ENCODE measurements around the gene GOLGA3. TPM values are rescaled to one million over a fixed set of nuclear protein-coding genes. Genes with fewer than 3 reads are reported as not detected.
"Not testable (repeated sequence)": the region's sequence is repeated elsewhere in the genome, so short reads cannot be mapped to it uniquely, and the experiment has no call there.

The GOLGA3 gene
- total RNA-seq, 1 experiment from 2014 or later = 14.9 TPM

DNA sequence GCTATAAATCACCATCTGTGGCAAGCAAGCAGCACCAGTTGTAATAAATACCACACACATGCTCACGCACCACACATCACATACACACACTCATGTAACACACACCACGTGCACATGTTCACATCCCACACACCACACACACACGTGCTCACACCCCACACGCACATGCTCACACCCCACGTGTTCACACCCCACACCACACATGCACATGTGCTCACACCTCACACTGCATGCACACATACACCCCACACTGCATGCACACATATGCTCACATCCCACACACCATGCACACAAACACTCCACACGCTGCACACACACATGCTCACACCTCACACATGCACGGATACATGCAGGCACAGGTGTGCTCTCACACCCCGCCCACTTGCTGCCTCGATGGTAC is 44.1 kb downstream of the GOLGA3 start:
- H3K9me2 ChIP-seq (replicated peaks; ENCODE audit: insufficient read depth, low read length) = no peaks in the 10 kb centered on the region
- H3K4me1 ChIP-seq (ENCODE audit: low read length) = no peaks in the 10 kb centered on the region
- no peak overlapping the region for H3K4me3 ChIP-seq (ENCODE audit: low read length)
- no peak for DNase-seq
- H3K9ac ChIP-seq (ENCODE audit: low read length) = no peak overlapping the region
- no peak overlapping the region for H3K4me2 ChIP-seq (ENCODE audit: low read depth, low read length, poor library complexity, severe bottlenecking)
- no peaks in the 10 kb centered on the region for H3K79me2 ChIP-seq (ENCODE audit: low read length)
- peaks cover 13% of the 10 kb centered on the region; the same call in 1 of the 2 replicates for H3K36me3 ChIP-seq (ENCODE audit: insufficient read depth, low read length)
- no peak overlapping the region for H3K27ac ChIP-seq (ENCODE audit: low read length)
- H3K9me3 ChIP-seq (ENCODE audit: low read length) = no peaks in the 10 kb centered on the region
- H3K27me3 ChIP-seq (ENCODE audit: low read length) = no peaks in the 10 kb centered on the region
- H4K20me1 ChIP-seq (ENCODE audit: insufficient read depth, low read depth, low read length) = no peaks in the 10 kb centered on the region
- no peak overlapping the region for H2AFZ ChIP-seq (ENCODE audit: low read length)

DNA sequence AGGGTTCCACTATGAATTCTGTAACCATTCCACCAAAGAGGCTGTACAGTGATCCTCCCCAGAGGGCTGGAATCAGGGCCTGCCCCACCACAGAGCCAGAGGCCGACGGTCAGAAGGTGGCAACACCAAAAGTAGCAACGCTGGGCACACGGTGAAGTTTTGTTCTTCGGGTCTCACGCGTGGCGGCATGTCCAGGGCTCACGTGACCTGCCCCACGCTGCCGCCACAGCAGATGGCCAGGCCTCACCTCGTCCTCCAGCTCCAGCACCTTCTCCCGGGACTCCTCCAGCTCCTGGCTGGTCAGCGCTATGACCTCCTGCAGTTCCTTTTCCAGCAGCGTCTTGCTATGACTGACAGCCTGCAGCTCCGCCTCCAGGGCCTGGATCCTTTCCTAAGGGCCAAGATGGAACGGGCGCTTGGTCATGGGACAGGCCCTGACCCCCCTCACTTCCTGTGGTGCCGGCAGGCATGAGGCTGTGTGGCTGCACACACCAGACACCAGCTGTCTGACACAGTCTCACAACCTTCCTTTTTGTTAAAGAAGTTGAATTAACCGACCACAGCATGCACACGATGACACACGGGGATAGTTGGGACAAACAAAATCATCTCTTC is 44.6 kb downstream of the GOLGA3 start:
- no peaks in the 10 kb centered on the region for H3K9me2 ChIP-seq (replicated peaks; ENCODE audit: insufficient read depth, low read length)
- H3K9me3 ChIP-seq (ENCODE audit: low read length) = no peaks in the 10 kb centered on the region
- no peak overlapping the region for H2AFZ ChIP-seq (ENCODE audit: low read length)
- H3K36me3 ChIP-seq (ENCODE audit: insufficient read depth, low read length) = peaks cover 8% of the 10 kb centered on the region; the same call in 1 of the 2 replicates
- H3K9ac ChIP-seq (ENCODE audit: low read length) = no peak overlapping the region
- H3K27me3 ChIP-seq (ENCODE audit: low read length) = no peaks in the 10 kb centered on the region
- H3K79me2 ChIP-seq (ENCODE audit: low read length) = no peaks in the 10 kb centered on the region
- no peaks in the 10 kb centered on the region for H4K20me1 ChIP-seq (ENCODE audit: insufficient read depth, low read depth, low read length)
- no peak overlapping the region for H3K4me3 ChIP-seq (ENCODE audit: low read length)
- no peak for DNase-seq
- H3K27ac ChIP-seq (ENCODE audit: low read length) = no peak overlapping the region
- no peak overlapping the region for H3K4me2 ChIP-seq (ENCODE audit: low read depth, low read length, poor library complexity, severe bottlenecking)
- H3K4me1 ChIP-seq (ENCODE audit: low read length) = no peaks in the 10 kb centered on the region

DNA sequence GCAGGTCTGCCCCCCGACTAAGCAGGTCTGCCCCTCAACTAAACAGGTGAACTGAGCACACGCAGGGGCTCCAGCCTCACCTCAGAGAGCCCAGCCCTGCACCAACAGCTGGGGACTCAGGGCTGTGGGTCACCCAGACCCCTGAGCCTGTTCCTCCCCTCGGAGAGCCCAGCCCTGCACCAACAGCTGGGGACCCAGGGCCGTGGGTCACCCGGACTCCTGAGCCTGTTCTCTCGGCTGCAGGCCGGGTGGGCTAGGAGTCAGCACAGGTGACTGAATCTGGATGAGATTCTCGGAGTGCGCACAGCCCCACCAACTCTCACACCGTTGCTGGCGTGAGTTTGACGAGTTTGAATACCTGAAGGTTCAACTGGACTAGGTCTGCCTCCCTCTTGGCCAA is 46.7 kb downstream of the GOLGA3 start:
- Histone ChIP-seq H3K9ac (ENCODE audit: low read length) (no peak overlapping the region), H3K36me3 (ENCODE audit: insufficient read depth, low read length) (0 out of 2 replicates have a peak, but pooled peaks cover 6% of the 10 kb centered on the region)

DNA sequence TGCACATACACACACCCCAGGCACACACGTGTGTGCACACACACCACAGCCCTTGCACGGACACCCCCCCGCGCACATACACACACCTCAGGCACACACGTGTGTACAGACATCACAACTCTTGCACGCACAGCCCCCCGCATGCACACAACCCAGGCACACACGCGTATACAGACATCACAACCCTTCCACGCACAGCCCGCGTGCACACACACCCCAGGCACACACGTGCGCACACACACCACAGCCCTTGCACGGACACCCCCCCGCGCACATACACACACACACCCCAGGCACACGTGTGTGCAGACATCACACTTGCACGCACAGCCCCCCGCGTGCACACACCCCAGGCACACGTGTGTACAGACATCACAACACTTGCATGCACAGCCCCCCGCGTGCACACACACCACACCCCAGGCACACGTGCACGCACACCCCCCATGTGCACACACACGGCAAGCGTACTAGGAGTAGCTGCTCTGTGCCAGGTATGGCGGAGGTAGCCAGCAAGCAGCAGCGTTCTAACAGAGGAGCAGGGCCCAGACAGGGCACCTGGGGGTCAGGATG is 48.8 kb downstream of the GOLGA3 start:
- no peaks in the 10 kb centered on the region for H3K27me3 ChIP-seq (ENCODE audit: low read length)
- H3K4me2 ChIP-seq (ENCODE audit: low read depth, low read length, poor library complexity, severe bottlenecking) = no peak overlapping the region
- no peak overlapping the region for H3K27ac ChIP-seq (ENCODE audit: low read length)
- no peak overlapping the region for H3K4me3 ChIP-seq (ENCODE audit: low read length)
- H4K20me1 ChIP-seq (ENCODE audit: insufficient read depth, low read depth, low read length) = no peaks in the 10 kb centered on the region
- peaks cover 14% of the 10 kb centered on the region; the same call in 1 of the 2 replicates for H3K36me3 ChIP-seq (ENCODE audit: insufficient read depth, low read length)
- no peak overlapping the region for H2AFZ ChIP-seq (ENCODE audit: low read length)
- H3K9ac ChIP-seq (ENCODE audit: low read length) = no peak overlapping the region
- no peaks in the 10 kb centered on the region for H3K9me3 ChIP-seq (ENCODE audit: low read length)
- no peaks in the 10 kb centered on the region for H3K4me1 ChIP-seq (ENCODE audit: low read length)
- no peak for DNase-seq
- no peaks in the 10 kb centered on the region for H3K79me2 ChIP-seq (ENCODE audit: low read length)
- H3K9me2 ChIP-seq (replicated peaks; ENCODE audit: insufficient read depth, low read length) = no peaks in the 10 kb centered on the region

More for the DNA sequence above, 46.7 kb downstream of the GOLGA3 start:
- Histone ChIP-seq H3K9me2 (replicated peaks; ENCODE audit: insufficient read depth, low read length) (no peaks in the 10 kb centered on the region), H3K4me3 (ENCODE audit: low read length) (no peak overlapping the region), H4K20me1 (ENCODE audit: insufficient read depth, low read depth, low read length) (no peaks in the 10 kb centered on the region), H3K79me2 (ENCODE audit: low read length) (no peaks in the 10 kb centered on the region), H3K9me3 (ENCODE audit: low read length) (no peaks in the 10 kb centered on the region), H3K4me2 (ENCODE audit: low read depth, low read length, poor library complexity, severe bottlenecking) (no peak overlapping the region), H3K27ac (ENCODE audit: low read length) (no peak overlapping the region), H3K27me3 (ENCODE audit: low read length) (no peaks in the 10 kb centered on the region), H2AFZ (ENCODE audit: low read length) (no peak overlapping the region), H3K4me1 (ENCODE audit: low read length) (no peaks in the 10 kb centered on the region)
- DNase-seq = no peak

DNA sequence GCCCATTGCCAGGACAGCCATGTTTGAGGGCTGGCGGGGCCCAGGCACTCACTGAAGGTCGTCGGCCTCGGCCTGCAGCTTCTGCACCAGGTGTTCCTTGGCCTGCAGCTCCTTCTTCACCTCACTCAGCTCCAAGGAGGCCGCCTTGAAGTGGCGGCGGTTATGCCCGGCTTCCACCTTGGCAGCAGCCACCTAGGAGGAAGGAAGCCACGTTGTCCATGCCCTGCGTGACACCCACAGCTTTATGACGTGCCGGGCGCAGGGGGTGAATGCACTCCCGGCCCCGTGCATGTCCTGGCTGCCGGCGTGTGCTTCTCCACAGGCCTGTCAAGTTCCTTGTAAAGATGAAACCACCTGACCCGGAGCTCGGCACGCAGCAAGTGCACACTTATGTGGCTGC is 51.1 kb downstream of the GOLGA3 start:
- no peak overlapping the region for H3K4me2 ChIP-seq (ENCODE audit: low read depth, low read length, poor library complexity, severe bottlenecking)
- H3K36me3 ChIP-seq (ENCODE audit: insufficient read depth, low read length) = peaks cover 18% of the 10 kb centered on the region
- H3K9ac ChIP-seq (ENCODE audit: low read length) = no peak overlapping the region
- no peaks in the 10 kb centered on the region for H3K27me3 ChIP-seq (ENCODE audit: low read length)
- H2AFZ ChIP-seq (ENCODE audit: low read length) = no peak overlapping the region
- no peaks in the 10 kb centered on the region for H3K9me2 ChIP-seq (replicated peaks; ENCODE audit: insufficient read depth, low read length)
- no peak overlapping the region for H3K27ac ChIP-seq (ENCODE audit: low read length)
- H4K20me1 ChIP-seq (ENCODE audit: insufficient read depth, low read depth, low read length) = no peaks in the 10 kb centered on the region
- H3K9me3 ChIP-seq (ENCODE audit: low read length) = no peaks in the 10 kb centered on the region
- H3K4me3 ChIP-seq (ENCODE audit: low read length) = no peak overlapping the region
- no peaks in the 10 kb centered on the region for H3K4me1 ChIP-seq (ENCODE audit: low read length)
- no peak for DNase-seq
- no peaks in the 10 kb centered on the region for H3K79me2 ChIP-seq (ENCODE audit: low read length)

DNA sequence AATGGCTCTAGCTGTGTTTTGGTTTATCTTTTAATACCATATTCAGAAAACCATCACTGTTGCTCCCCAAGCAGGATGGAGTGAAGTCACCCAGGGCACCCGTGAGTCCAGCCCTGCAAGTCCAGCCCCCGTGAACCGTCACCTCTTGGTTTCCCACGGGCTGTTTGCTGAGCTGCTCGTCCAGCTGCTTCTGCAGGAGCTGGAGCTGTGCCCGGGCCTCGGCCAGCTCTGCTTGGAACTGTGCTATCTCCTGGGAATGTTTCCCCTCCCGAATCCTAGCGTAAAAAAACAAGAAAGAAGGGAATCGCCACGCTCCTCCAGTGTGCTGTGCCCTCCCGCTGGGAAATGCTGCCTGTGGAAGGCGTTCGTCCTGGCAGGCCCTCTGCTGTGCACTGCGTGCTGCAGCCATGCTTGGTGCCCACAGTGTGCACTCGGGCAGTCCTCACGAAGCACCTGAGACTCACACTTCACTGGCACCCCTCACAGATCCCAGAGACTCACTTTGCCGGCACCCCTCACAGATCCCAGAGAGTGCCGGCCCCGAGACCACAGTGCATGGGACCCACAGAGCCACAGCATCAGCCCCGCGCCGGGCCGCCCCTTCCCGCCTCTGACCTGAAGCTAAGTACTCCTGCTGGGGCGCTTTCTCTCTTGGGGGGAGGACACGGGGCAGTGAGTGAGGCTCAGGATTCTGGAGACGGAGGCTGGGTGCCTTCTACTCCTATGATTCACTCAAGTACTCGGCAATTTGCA is 51.7 kb downstream of the GOLGA3 start:
- Histone ChIP-seq H2AFZ (ENCODE audit: low read length) (no peak overlapping the region), H3K36me3 (ENCODE audit: insufficient read depth, low read length) (peaks cover 16% of the 10 kb centered on the region), H3K27ac (ENCODE audit: low read length) (no peak overlapping the region), H3K4me2 (ENCODE audit: low read depth, low read length, poor library complexity, severe bottlenecking) (no peak overlapping the region), H3K79me2 (ENCODE audit: low read length) (no peaks in the 10 kb centered on the region), H3K9ac (ENCODE audit: low read length) (no peak overlapping the region), H3K4me3 (ENCODE audit: low read length) (no peak overlapping the region), H4K20me1 (ENCODE audit: insufficient read depth, low read depth, low read length) (no peaks in the 10 kb centered on the region), H3K9me3 (ENCODE audit: low read length) (no peaks in the 10 kb centered on the region), H3K4me1 (ENCODE audit: low read length) (no peaks in the 10 kb centered on the region), H3K9me2 (replicated peaks; ENCODE audit: insufficient read depth, low read length) (no peaks in the 10 kb centered on the region), H3K27me3 (ENCODE audit: low read length) (no peaks in the 10 kb centered on the region)
- DNase-seq = no peak

DNA sequence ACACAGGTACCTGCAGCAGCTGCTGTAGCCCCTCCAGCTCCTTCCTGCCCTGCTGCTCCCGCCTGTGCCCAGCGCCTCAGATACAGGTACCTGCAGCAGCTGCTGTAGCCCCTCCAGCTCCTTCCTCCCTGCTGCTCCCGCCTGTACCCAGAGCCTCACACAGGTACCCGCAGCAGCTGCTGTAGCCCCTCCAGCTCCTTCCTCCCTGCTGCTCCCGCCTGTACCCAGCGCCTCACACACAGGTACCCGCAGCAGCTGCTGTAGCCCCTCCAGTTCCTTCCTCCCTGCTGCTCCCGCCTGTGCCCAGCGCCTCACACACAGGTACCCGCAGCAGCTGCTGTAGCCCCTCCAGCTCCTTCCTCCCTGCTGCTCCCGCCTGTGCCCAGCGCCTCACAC is 52.4 kb downstream of the GOLGA3 start:
- H4K20me1 ChIP-seq (ENCODE audit: insufficient read depth, low read depth, low read length); H3K9me2 ChIP-seq (replicated peaks; ENCODE audit: insufficient read depth, low read length); H3K4me3 ChIP-seq (ENCODE audit: low read length); H3K27ac ChIP-seq (ENCODE audit: low read length); H2AFZ ChIP-seq (ENCODE audit: low read length); H3K27me3 ChIP-seq (ENCODE audit: low read length); H3K79me2 ChIP-seq (ENCODE audit: low read length); DNase-seq; H3K4me2 ChIP-seq (ENCODE audit: low read depth, low read length, poor library complexity, severe bottlenecking); H3K9me3 ChIP-seq (ENCODE audit: low read length); H3K4me1 ChIP-seq (ENCODE audit: low read length); H3K9ac ChIP-seq (ENCODE audit: low read length): not testable (repeated sequence)
- peaks cover 16% of the 10 kb centered on the region for H3K36me3 ChIP-seq (ENCODE audit: insufficient read depth, low read length)

DNA sequence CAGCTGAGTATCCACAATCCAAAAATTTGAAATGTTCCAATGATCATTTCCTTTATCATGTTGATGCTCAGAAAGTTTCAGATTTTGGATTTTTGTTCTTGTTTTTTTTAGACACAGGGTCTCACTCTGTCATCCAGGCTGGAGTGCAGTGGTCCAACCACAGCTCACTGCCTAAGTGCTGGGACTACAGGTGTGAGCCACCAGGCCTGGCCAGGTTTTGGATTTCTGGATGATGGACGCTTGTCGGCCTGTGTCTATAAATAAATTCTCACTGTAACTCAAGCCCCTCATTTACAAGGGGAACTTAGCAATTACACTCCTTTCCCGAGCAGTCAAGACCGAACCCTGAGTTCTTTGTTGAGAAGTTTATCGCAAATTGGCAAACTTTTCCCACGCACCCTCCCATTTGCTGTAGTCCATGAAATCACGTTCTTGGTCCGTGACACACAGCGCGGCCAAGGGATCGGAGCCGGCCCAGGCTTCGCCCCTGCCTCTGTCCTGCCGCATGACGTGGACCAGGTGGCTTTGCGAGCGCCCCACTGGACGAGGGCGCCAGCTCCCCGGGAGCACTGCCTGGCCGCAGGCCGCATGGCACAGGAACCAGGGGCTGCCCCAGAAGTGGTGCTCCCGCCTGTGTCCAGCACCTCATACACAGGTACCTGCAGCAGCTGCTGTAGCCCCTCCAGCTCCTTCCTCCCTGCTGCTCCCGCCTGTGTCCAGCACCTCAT is 53.0 kb downstream of the GOLGA3 start:
- H3K27ac ChIP-seq (ENCODE audit: low read length) = no peak overlapping the region
- H3K27me3 ChIP-seq (ENCODE audit: low read length) = no peaks in the 10 kb centered on the region
- H3K79me2 ChIP-seq (ENCODE audit: low read length) = no peaks in the 10 kb centered on the region
- no peak overlapping the region for H3K9ac ChIP-seq (ENCODE audit: low read length)
- H3K9me3 ChIP-seq (ENCODE audit: low read length) = no peaks in the 10 kb centered on the region
- peaks cover 14% of the 10 kb centered on the region for H3K36me3 ChIP-seq (ENCODE audit: insufficient read depth, low read length)
- no peak for DNase-seq
- peaks cover 8% of the 10 kb centered on the region for H3K4me1 ChIP-seq (ENCODE audit: low read length)
- H3K4me3 ChIP-seq (ENCODE audit: low read length) = no peak overlapping the region
- H2AFZ ChIP-seq (ENCODE audit: low read length) = no peak overlapping the region
- H4K20me1 ChIP-seq (ENCODE audit: insufficient read depth, low read depth, low read length) = no peaks in the 10 kb centered on the region
- no peaks in the 10 kb centered on the region for H3K9me2 ChIP-seq (replicated peaks; ENCODE audit: insufficient read depth, low read length)
- no peak overlapping the region for H3K4me2 ChIP-seq (ENCODE audit: low read depth, low read length, poor library complexity, severe bottlenecking)
